Heart left ventricle (tissue), 13 donors: Measurements from ENCODE around the gene SLX4IP.

Experiments used
- POLR2A ChIP-seq, 2 donors: fragments of 450-650 bp; IDR thresholded peaks; one replicate each; pipeline ENCODE4 v1.6.1; 2017; ENCODE audit warnings: antibody characterized with exemption in 2 of 2, mild to moderate bottlenecking in 2 of 2, moderate library complexity in 2 of 2
- TF ChIP-seq, protein P1 (sequence below), 12 donors: fragments of 200-600 bp; sonication (generic) in 4 of 12; IDR thresholded peaks; one replicate each; pipeline versions ENCODE4 v1.5.0 to v1.8.0; 2018 to 2022; ENCODE audit warnings: antibody characterized with exemption in 12 of 12, mild to moderate bottlenecking in 5 of 12
- donor health status: ischemic (EF 13 %, LVEDD 7.1; RV severe dilation, severe dysfunction).
- donor health status: DM: no; HTN: yes; CAD: no.
- donor health status: DM: no; HTN: no; CAD: no.
- donor health status: ischemic (EF 25% LVEDD 6.9; RV normal size, moderate dysfunction).
- donor health status: ischemic (EF 25% LVEDD 5.7; RV mildly dilated, moderate dysfunction).
- donor health status: ischemic (EF 35%, LVEDD 5.7; RV mildly dilated, moderate dysfunction).
- donor health status: nonischemic (EF 11% LVEDD 7.7; RV severe dilation, severe dysfunction).
- donor health status: DM: yes; HTN: yes; CAD: no.
- donor health status: PGD.
- donor health status: ischemic (EF 29% LVEDD 5.4; RV normal size, mild dysfunction).
- donor health status: nonischemic (EF 23%, LVEDD 6.1; RV moderate dilation, normal function).

DNA sequence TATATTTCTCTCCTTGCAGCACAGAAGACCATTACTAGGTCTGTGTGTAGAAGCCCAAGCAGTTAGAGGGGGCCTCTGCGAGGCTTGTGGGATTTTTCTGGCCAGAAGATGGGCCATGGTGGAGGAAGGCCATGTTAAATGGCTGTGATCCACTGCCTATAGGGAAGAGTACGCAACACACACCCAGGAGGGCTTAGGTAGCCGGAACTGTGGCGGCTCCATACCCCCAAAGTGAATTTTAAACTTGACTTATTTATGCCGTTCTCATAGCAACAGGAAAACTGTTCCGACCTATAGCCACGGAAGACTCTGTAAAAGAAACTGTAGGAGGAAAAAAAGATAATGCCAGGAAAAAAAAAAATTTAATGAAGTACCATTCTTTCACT lies 69.5 kb downstream of the SLX4IP start:
- TF ChIP-seq, protein P1, sequence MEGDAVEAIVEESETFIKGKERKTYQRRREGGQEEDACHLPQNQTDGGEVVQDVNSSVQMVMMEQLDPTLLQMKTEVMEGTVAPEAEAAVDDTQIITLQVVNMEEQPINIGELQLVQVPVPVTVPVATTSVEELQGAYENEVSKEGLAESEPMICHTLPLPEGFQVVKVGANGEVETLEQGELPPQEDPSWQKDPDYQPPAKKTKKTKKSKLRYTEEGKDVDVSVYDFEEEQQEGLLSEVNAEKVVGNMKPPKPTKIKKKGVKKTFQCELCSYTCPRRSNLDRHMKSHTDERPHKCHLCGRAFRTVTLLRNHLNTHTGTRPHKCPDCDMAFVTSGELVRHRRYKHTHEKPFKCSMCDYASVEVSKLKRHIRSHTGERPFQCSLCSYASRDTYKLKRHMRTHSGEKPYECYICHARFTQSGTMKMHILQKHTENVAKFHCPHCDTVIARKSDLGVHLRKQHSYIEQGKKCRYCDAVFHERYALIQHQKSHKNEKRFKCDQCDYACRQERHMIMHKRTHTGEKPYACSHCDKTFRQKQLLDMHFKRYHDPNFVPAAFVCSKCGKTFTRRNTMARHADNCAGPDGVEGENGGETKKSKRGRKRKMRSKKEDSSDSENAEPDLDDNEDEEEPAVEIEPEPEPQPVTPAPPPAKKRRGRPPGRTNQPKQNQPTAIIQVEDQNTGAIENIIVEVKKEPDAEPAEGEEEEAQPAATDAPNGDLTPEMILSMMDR (IDR thresholded peaks at IDR 0.05) = no peak
- TF ChIP-seq POLR2A (IDR thresholded peaks at IDR 0.05) = no peak
